ENCODE data around the gene VASP. TPM values are rescaled to one million over a fixed set of nuclear protein-coding genes. Genes with fewer than 3 reads are reported as not detected.

Gene VASP
- total RNA-seq, 1 experiment from 2014 or later, result 102 TPM

GRCh38 chr19:45527731-45528130 lies 20.5 kb downstream of the VASP start:
- TF ChIP-seq, protein P1, sequence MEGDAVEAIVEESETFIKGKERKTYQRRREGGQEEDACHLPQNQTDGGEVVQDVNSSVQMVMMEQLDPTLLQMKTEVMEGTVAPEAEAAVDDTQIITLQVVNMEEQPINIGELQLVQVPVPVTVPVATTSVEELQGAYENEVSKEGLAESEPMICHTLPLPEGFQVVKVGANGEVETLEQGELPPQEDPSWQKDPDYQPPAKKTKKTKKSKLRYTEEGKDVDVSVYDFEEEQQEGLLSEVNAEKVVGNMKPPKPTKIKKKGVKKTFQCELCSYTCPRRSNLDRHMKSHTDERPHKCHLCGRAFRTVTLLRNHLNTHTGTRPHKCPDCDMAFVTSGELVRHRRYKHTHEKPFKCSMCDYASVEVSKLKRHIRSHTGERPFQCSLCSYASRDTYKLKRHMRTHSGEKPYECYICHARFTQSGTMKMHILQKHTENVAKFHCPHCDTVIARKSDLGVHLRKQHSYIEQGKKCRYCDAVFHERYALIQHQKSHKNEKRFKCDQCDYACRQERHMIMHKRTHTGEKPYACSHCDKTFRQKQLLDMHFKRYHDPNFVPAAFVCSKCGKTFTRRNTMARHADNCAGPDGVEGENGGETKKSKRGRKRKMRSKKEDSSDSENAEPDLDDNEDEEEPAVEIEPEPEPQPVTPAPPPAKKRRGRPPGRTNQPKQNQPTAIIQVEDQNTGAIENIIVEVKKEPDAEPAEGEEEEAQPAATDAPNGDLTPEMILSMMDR (conservative IDR thresholded peaks at IDR 0.05; ENCODE audit: low read depth, low read length), result no peak
- no peak for TF ChIP-seq EZH2 (IDR thresholded peaks at IDR 0.05; ENCODE audit: borderline replicate concordance, low read depth, low read length, poor library complexity, severe bottlenecking)
- BruUV-seq (replicated peaks), result no TSS peak

DNA sequence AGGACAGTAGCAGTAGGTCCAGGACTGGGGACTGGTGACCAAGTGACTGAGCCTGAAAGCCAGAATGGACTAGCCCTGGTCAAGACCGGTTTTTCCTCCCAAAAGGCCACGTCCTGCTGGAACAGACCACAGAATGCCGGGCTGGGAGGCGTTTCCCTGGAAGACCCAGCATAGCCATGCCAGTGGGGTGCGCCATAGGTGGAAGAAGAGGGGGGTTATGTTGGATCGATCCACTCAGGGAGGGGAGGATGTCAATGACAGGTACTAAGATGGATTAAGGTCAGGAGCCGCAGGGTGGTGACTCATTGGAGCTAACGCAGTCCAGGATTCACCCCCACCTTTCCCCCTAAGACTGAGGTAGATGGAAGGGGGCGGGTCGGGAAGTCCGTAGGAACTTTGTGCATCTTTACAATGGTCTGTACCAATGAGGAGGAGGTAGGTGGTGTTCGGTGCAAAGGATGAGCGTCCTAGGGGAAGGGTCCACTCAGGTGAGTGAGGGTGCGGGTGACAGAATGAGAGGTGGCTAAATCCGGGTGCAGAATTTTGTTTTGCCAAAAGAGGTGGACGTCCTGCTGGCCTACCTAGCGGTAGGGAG lies 21.0 kb downstream of the VASP start:
- Histone ChIP-seq H3K4me3 (ENCODE audit: low read depth, low read length, poor library complexity, severe bottlenecking) (peak overlapping the region; percentile 52), H3K27ac (ENCODE audit: low read depth, low read length, poor library complexity, severe bottlenecking) (no peak overlapping the region), H3K27me3 (replicated peaks; ENCODE audit: insufficient read depth, low read depth, low read length, poor library complexity) (no peaks in the 10 kb centered on the region), H3K36me3 (ENCODE audit: insufficient read depth, low read length, poor library complexity, severe bottlenecking) (peaks cover 21% of the 10 kb centered on the region), H3K9me3 (ENCODE audit: low read depth, low read length, poor library complexity, severe bottlenecking) (peaks cover 9% of the 10 kb centered on the region), H3K4me1 (ENCODE audit: insufficient read depth, low read length, poor library complexity, severe bottlenecking) (peaks cover 7% of the 10 kb centered on the region)
- BruUV-seq (replicated peaks), result no TSS peak
- ChIA-PET POLR2A (ENCODE audit: low non-redundant PET) (interaction anchor here (0.6 kb wide), 1 partner anchor 149 kb away, joined by 3 read pairs; no protein-coding TSS in a partner anchor), CTCF (no interaction called here)
- TF ChIP-seq, protein P1 (conservative IDR thresholded peaks at IDR 0.05; ENCODE audit: low read depth, low read length), result no peak
- TF ChIP-seq EZH2 (IDR thresholded peaks at IDR 0.05; ENCODE audit: borderline replicate concordance, low read depth, low read length, poor library complexity, severe bottlenecking), result no peak
- intact Hi-C loops (cut with micrococcal nuclease; ENCODE audit: unreplicated experiment), result no loop called here
- DNase-seq (ENCODE audit: low spot score), result peak; percentile 25

More at GRCh38 chr19:45527731-45528130, 20.5 kb downstream of the VASP start:
- Histone ChIP-seq H3K27me3 (replicated peaks; ENCODE audit: insufficient read depth, low read depth, low read length, poor library complexity) (no peaks in the 10 kb centered on the region), H3K9me3 (ENCODE audit: low read depth, low read length, poor library complexity, severe bottlenecking) (peaks cover 9% of the 10 kb centered on the region), H3K4me3 (ENCODE audit: low read depth, low read length, poor library complexity, severe bottlenecking) (no peak overlapping the region), H3K27ac (ENCODE audit: low read depth, low read length, poor library complexity, severe bottlenecking) (no peak overlapping the region), H3K36me3 (ENCODE audit: insufficient read depth, low read length, poor library complexity, severe bottlenecking) (peaks cover 23% of the 10 kb centered on the region), H3K4me1 (ENCODE audit: insufficient read depth, low read length, poor library complexity, severe bottlenecking) (peaks cover 7% of the 10 kb centered on the region)
- ChIA-PET CTCF (interaction anchor here (0.6 to 0.8 kb wide), 2 partner anchors 70 to 103 kb away, joined by 3 to 6 read pairs; no protein-coding TSS in a partner anchor), POLR2A (ENCODE audit: low non-redundant PET) (interaction anchor here (0.6 kb wide), 1 partner anchor 150 kb away, joined by 3 read pairs; no protein-coding TSS in a partner anchor)
- intact Hi-C loops (cut with micrococcal nuclease; ENCODE audit: unreplicated experiment), result no loop called here
- DNase-seq (ENCODE audit: low spot score), result peak; percentile 20

DNA sequence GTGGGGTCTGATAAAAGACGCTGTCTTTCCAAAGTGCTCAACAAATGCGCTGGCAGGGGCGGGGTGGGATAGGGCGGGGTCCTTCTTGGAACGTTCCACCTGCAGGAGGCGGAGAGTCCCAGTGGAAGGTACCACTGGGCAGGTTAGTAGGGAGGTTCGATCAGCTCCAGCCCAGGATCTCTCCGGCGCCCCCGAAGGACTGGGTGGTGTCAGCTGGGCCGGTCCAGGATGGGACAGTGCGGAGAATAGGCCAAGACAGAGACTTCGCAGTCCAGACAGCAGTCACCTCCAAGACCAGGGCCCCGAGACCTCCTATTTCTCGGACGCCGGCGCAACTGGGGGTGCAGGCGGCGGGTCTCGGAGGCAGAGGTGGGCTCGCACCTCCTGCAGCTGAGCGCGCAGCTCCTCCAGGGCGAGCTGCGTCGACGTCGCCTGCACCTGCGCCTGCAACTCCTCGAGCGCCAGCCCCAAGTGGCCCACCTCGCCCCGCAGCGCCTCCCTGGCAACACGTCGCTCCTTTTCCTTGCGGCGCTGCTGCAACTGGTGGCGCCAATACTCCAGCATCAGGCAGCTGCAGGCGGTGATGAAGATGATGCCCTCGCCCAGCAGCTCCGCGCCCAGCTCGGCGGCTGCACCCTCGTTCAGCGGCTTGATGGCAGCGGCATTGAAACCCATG lies 21.6 kb downstream of the VASP start:
- TF ChIP-seq, protein P1 (conservative IDR thresholded peaks at IDR 0.05; ENCODE audit: low read depth, low read length), result peak; percentile 31
- TF ChIP-seq EZH2 (IDR thresholded peaks at IDR 0.05; ENCODE audit: borderline replicate concordance, low read depth, low read length, poor library complexity, severe bottlenecking), result no peak
- no peak overlapping the region for H3K27ac ChIP-seq (ENCODE audit: low read depth, low read length, poor library complexity, severe bottlenecking)
- DNase-seq (ENCODE audit: low spot score), result peak; percentile 75
- peaks cover 15% of the 10 kb centered on the region for H3K36me3 ChIP-seq (ENCODE audit: insufficient read depth, low read length, poor library complexity, severe bottlenecking)
- peaks cover 9% of the 10 kb centered on the region for H3K9me3 ChIP-seq (ENCODE audit: low read depth, low read length, poor library complexity, severe bottlenecking)
- BruUV-seq (replicated peaks), result no TSS peak
- no peaks in the 10 kb centered on the region for H3K27me3 ChIP-seq (replicated peaks; ENCODE audit: insufficient read depth, low read depth, low read length, poor library complexity)
- ChIA-PET CTCF (interaction anchor here (0.6 kb wide), 1 partner anchor 110 kb away, joined by 15 read pairs; the partner anchor contains the start of gene EML2), POLR2A (ENCODE audit: low non-redundant PET) (no interaction called here)
- peak overlapping the region; percentile 52 for H3K4me3 ChIP-seq (ENCODE audit: low read depth, low read length, poor library complexity, severe bottlenecking)
- intact Hi-C loops (cut with micrococcal nuclease; ENCODE audit: unreplicated experiment), result no loop called here
- peaks cover 7% of the 10 kb centered on the region for H3K4me1 ChIP-seq (ENCODE audit: insufficient read depth, low read length, poor library complexity, severe bottlenecking)

Data from A673 (cell line).